ENCODE results near the gene RFTN1.

- TF ChIP-seq POLR2A (IDR thresholded peaks at IDR 0.05; ENCODE audit: low read depth, low read length) = no peak
- no peak for TF ChIP-seq SPI1 (IDR thresholded peaks at IDR 0.05; ENCODE audit: low read depth, low read length)
Observed at GRCh38 chr3:16474920-16475319, 38.6 kb downstream of the RFTN1 start.
